SK-N-SH treated with all-trans-retinoic acid at 6 μM for 48 hours (cell line): Measurements from ENCODE around the gene ASTN1.

Experiments
- TOX ChIP-seq: fragments of 250-450 bp; sonication (Bioruptor Pico); IDR thresholded peaks from 2 replicates; pipeline ENCODE4 v1.8.0; 2021; ENCODE audit warnings: mild to moderate bottlenecking, moderate library complexity, borderline replicate concordance
- ZNF70 ChIP-seq: fragments of 450-650 bp; formaldehyde crosslinking; IDR thresholded peaks from 2 replicates; pipeline ENCODE4 v1.5.0; 2020; ENCODE audit warnings: mild to moderate bottlenecking, moderate library complexity

DNA sequence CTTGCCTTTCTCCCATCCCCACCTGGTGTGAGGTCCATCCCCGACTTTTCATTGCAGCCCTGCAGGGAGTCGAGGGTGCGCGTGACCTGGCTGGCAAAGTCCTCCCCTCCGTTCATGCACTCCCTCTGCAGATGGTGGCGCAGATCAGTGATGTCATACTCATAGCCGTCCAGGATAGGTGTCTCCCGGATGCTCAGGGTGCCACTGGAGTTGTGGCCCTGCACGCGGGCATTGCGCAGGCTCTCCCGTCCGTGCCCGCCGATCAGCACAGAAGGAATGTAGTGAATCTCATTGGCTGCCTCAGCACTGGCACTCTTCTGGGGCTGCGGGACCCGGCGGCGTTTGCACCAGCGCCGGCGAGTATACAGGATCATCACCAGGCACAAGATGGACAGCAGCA lies 132.1 kb downstream of the ASTN1 start:
- no peak for TF ChIP-seq ZNF70 (CRISPR knock-in tag)
- no peak for TF ChIP-seq TOX (CRISPR knock-in tag)
